ENCODE results near the gene RAB8B. TPM values are rescaled to one million over a fixed set of nuclear protein-coding genes. Genes with fewer than 3 reads are reported as not detected.

RAB8B gene
- total RNA-seq, 1 experiment from 2014 or later, result 27.2 TPM

DNA sequence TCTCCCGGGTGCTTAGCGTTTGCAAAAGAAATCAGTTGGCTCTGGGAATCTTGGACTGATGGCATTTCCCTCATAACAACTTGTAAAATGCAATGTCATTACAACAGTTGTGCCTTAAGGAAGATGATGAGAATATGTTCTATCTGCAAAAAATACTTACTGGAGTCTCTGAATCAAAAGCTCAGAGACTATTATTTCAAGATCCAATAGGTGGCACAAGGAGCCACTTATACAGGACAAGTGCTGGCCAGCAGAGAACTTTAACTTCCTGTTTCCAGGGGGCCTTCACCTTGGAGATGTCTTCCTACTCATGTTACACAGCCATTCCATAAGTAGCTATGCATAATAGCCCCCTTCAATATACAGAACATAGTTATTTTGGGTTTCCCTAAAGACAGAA is 23.2 kb upstream of the RAB8B start:
- Histone ChIP-seq H3K4me3 (ENCODE audit: insufficient read depth, low read depth, low read length) (no peak overlapping the region), H3K36me3 (replicated peaks; ENCODE audit: control insufficient read depth, insufficient read depth, low read length) (no peaks in the 10 kb centered on the region), H3K27me3 (ENCODE audit: control insufficient read depth, insufficient read depth, low read length) (no peaks in the 10 kb centered on the region)
- DNase-seq, result peak; percentile 32

DNA sequence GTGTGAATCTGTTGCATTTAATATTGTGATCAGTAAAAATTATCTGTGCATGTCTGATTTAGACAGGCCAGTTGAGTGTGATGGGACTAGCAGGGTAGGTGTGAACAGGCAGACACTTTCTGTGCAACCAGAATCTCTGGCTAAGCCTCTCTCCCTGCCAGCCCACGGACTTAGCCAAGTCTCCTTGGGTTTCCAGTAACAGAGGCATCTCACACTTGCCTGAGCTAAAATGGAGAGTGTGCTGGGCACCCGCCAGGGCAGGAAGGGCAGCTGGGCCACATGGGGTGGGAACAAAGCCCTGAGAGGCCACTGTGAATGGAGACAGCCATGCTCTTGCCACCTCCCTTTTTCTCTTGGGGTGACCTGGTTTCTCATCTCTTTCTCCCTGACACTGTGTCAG is 19.6 kb upstream of the RAB8B start:
- no peak for DNase-seq
- Histone ChIP-seq H3K27me3 (ENCODE audit: control insufficient read depth, insufficient read depth, low read length) (no peaks in the 10 kb centered on the region), H3K4me3 (ENCODE audit: insufficient read depth, low read depth, low read length) (no peak overlapping the region), H3K36me3 (replicated peaks; ENCODE audit: control insufficient read depth, insufficient read depth, low read length) (no peaks in the 10 kb centered on the region)

DNA sequence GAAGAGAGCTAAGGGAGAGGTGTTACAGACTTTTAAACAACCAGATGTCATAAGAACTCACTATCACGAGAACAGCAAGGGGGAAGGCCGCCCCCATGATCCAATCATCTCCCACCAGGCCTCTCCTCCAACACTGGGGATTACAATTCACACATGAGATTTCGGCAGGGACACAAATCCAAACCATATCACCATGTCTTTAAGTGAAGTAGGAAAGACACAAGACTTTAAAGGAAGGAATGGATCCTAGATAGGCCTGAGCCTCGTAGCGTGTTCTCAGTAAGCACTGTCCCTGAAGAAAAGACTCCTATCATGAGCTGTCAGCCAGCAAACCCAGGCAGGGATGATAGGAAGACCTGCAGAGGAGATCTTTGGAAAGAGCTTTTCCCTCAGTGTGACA is 17.0 kb upstream of the RAB8B start:
- Histone ChIP-seq H3K4me3 (ENCODE audit: insufficient read depth, low read depth, low read length) (no peak overlapping the region), H3K36me3 (replicated peaks; ENCODE audit: control insufficient read depth, insufficient read depth, low read length) (no peaks in the 10 kb centered on the region), H3K27me3 (ENCODE audit: control insufficient read depth, insufficient read depth, low read length) (no peaks in the 10 kb centered on the region)
- no peak for DNase-seq

DNA sequence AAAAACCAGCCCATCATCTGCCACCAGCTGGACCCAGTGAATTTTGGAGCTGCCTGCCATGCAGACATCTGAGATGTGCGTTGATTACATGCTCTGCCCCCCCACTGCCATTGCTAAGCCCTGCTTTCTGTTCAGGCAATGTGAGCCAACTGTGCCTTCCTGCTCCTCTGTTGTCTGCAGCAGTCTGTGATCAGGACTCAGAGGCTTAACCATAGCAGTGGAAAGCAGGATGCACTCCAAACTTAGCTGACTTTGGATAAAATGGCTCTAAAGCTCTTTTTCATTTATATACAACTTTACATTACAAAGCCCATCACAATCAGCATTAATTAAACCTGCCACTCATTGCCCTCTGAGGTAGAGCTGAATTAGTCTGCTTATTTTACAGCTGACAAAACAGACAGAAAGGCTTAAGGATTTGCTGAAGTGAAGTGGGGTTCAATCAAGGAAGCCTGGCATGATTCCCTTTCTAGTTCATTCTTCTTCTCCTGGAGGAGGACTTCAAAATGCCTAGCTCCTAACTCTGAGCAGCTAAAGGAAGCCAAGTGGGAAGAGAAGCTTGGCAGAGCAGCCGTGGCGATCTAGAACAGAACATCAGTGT is 16.5 kb upstream of the RAB8B start:
- no peak overlapping the region for H3K4me3 ChIP-seq (ENCODE audit: insufficient read depth, low read depth, low read length)
- H3K36me3 ChIP-seq (replicated peaks; ENCODE audit: control insufficient read depth, insufficient read depth, low read length), result no peaks in the 10 kb centered on the region
- peak; percentile 49 for DNase-seq
- H3K27me3 ChIP-seq (ENCODE audit: control insufficient read depth, insufficient read depth, low read length), result no peaks in the 10 kb centered on the region

DNA sequence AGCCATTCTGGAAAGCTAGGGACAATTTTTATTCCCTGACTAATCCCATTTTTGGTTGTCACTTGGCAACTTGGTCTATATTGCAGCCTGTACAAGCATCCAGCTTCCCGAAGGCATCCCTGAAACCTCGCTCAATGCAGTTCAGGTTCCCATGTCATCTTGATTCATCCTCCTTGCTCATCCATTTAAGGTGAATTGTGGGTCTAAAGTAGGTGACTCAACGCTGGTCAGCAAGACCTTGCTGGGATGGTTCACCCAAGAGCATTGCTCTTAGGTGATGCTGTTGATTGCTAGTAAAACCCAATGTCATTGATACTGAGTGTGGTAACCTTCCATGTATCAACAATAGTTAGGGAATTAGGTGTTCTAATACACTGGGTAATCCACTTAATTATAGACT is 13.1 kb upstream of the RAB8B start:
- Histone ChIP-seq H3K4me3 (ENCODE audit: insufficient read depth, low read depth, low read length) (no peak overlapping the region), H3K36me3 (replicated peaks; ENCODE audit: control insufficient read depth, insufficient read depth, low read length) (no peaks in the 10 kb centered on the region), H3K27me3 (ENCODE audit: control insufficient read depth, insufficient read depth, low read length) (no peaks in the 10 kb centered on the region)
- no peak for DNase-seq

DNA sequence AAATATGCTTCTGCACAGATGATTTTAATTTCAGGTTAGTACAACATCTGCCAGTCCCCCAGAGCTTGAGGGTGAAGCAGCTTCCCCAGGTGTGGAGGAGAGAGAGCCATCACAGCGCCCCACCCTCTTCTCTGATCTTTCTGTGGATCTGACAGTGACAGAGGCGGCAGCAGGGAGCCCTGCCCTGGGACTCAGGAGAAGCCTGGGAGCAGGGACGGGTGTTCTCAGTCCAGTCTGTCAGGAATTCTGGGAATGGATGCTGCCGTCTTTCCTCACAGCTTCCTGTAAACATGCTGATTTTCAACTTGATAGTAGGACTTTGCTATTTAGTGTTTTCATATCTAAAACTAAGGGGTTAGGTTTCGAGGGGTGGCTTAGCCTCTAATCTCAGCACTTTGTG is 11.4 kb upstream of the RAB8B start:
- no peaks in the 10 kb centered on the region for H3K27me3 ChIP-seq (ENCODE audit: control insufficient read depth, insufficient read depth, low read length)
- H3K36me3 ChIP-seq (replicated peaks; ENCODE audit: control insufficient read depth, insufficient read depth, low read length), result no peaks in the 10 kb centered on the region
- H3K4me3 ChIP-seq (ENCODE audit: insufficient read depth, low read depth, low read length), result no peak overlapping the region
- peak; percentile 49 for DNase-seq

DNA sequence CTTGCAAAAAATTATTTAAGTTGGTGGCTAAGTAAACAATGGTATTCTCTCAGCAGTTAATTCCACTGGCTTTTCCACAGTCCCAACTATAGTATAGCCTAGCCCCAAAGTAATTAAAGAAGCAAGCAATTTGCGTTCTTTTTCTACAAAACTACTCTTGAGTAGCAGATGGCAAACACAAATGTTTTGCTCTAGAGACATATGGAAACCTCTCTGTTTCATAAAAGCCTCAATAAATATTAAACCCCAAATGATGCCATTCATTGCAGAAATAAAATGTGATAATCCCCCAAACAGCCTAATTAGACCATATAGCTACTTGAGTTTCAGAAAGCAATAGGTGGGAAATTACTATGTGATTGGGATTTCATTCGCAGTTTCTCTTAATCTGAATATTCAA is 8.7 kb upstream of the RAB8B start:
- no peaks in the 10 kb centered on the region for H3K36me3 ChIP-seq (replicated peaks; ENCODE audit: control insufficient read depth, insufficient read depth, low read length)
- no peak overlapping the region for H3K4me3 ChIP-seq (ENCODE audit: insufficient read depth, low read depth, low read length)
- no peak for DNase-seq
- H3K27me3 ChIP-seq (ENCODE audit: control insufficient read depth, insufficient read depth, low read length), result no peaks in the 10 kb centered on the region

DNA sequence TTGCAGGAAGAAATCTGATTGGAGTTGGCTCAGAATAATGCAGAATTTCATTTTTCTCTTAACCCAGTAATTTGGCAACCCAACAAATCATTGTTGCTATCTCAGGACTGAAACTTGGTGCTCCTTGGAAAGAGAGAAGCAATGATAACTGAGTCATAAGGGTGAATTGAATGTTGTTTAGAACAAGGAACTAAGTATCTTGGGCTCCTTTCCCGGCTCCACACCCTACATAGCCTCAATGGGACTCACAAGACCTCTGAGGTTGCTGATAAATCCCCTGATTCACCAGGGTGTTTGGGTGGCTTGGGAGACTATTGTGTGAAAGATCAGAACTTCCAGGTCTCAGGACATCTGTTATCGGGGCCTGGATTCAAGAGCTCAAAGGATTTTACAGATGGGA is 7.8 kb upstream of the RAB8B start:
- no peaks in the 10 kb centered on the region for H3K36me3 ChIP-seq (replicated peaks; ENCODE audit: control insufficient read depth, insufficient read depth, low read length)
- no peak for DNase-seq
- H3K4me3 ChIP-seq (ENCODE audit: insufficient read depth, low read depth, low read length), result no peak overlapping the region
- H3K27me3 ChIP-seq (ENCODE audit: control insufficient read depth, insufficient read depth, low read length), result no peaks in the 10 kb centered on the region

DNA sequence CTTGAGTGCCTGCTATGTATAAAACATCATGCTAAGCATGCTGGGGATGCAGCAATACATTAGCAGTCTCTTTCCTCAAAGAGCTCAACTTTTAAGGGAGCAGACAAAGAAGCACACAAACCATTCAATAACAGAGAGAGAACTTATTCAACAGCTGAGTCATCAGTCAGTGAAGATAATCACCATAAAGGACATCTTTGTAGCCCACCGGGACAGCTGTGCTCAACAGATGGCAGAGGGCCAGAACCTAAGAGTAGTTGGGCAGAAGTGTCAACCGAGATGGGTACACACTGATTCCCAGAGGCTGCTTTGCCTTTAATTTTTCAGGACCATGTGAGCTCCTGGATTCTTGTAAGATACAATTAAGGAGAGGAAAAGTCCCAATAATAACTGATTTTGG is 4.2 kb upstream of the RAB8B start:
- no peak for DNase-seq
- Histone ChIP-seq H3K36me3 (replicated peaks; ENCODE audit: control insufficient read depth, insufficient read depth, low read length) (no peaks in the 10 kb centered on the region), H3K27me3 (ENCODE audit: control insufficient read depth, insufficient read depth, low read length) (no peaks in the 10 kb centered on the region), H3K4me3 (ENCODE audit: insufficient read depth, low read depth, low read length) (no peak overlapping the region)

DNA sequence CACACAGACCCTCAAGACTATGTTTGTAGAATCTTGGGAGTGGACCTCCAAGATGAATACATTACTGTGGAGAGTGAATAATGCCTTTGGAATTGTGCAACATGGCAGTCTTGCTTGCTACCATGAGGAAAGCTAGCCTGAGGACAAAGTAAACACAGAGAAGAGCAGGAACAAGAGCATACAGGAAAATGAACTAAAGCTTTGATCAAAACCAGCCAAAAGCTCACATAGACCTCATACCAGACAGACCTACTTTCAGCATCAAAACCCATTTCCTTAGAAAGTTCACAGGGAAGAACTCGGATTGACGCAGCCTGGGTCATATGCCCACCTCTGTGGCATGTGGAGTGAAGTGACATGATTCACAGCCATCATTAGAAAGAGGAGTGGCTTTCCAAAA is 3.3 kb upstream of the RAB8B start:
- Histone ChIP-seq H3K27me3 (ENCODE audit: control insufficient read depth, insufficient read depth, low read length) (no peaks in the 10 kb centered on the region), H3K4me3 (ENCODE audit: insufficient read depth, low read depth, low read length) (no peak overlapping the region), H3K36me3 (replicated peaks; ENCODE audit: control insufficient read depth, insufficient read depth, low read length) (no peaks in the 10 kb centered on the region)
- DNase-seq, result no peak

DNA sequence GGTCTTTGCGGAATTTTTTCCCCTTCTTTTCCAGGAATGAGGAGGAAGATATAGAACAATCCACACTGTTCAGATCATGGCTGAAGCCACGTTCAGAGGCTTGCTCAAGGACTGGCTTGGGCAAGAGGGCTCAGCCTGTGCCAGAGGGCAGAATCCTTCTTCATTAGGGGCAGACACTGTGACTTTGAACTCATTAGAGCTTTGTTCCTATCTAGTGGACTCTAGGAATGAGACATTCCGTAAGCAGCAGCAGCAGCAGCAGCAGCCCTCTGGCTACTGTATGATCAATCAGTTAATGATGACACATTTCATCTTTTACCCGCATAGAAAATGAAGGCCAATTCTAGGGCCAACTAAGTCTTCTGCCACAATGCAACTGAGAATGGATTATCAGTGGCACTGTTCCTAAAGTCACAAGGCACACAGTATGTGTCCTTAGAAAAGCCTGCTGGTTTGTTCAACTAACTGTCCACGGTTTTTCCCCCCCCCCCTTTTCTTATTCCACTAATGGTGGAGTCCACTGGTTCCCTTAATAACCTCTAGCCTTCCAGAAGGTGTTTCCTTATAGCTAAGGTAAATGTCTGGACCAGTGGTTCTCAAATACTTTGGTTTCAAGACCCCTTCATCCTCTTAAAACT is 1.7 kb upstream of the RAB8B start:
- H3K36me3 ChIP-seq (replicated peaks; ENCODE audit: control insufficient read depth, insufficient read depth, low read length), result no peaks in the 10 kb centered on the region
- no peaks in the 10 kb centered on the region for H3K27me3 ChIP-seq (ENCODE audit: control insufficient read depth, insufficient read depth, low read length)
- H3K4me3 ChIP-seq (ENCODE audit: insufficient read depth, low read depth, low read length), result no peak overlapping the region
- DNase-seq, result no peak

DNA sequence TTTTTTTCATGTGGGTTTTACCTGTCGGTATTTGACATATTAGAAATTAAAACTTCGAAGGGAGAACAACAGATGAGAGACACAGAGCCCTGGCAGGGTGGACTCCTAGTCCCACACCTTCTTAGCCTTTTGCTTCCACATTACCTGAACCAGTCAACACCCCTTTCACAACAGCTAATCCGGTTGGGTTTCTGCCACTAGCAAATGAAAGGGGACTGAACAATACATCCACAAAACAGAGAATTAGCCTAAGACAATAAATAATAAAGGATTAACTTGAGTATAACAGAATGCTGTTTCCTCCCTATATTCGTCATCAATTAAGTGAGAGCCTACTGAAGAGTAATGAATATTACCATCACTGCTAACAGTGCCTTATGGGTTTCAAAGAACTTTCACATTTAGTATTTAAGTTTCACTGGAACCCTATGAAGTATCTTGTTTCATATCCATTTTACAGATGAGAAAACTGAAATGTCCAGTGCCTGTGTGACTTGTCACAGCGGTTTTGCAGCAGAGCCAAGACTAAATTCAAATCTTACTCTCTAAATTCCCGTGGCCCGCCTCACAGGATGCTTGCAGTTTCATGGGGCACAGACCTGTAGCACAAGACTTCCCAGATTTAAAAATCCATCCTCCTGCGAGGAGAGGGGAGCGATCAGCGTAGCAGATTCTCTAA is 1.0 kb upstream of the RAB8B start:
- peak overlapping the region; percentile 60 for H3K4me3 ChIP-seq (ENCODE audit: insufficient read depth, low read depth, low read length)
- DNase-seq, result peak; percentile 39
- H3K36me3 ChIP-seq (replicated peaks; ENCODE audit: control insufficient read depth, insufficient read depth, low read length), result no peaks in the 10 kb centered on the region
- H3K27me3 ChIP-seq (ENCODE audit: control insufficient read depth, insufficient read depth, low read length), result no peaks in the 10 kb centered on the region

DNA sequence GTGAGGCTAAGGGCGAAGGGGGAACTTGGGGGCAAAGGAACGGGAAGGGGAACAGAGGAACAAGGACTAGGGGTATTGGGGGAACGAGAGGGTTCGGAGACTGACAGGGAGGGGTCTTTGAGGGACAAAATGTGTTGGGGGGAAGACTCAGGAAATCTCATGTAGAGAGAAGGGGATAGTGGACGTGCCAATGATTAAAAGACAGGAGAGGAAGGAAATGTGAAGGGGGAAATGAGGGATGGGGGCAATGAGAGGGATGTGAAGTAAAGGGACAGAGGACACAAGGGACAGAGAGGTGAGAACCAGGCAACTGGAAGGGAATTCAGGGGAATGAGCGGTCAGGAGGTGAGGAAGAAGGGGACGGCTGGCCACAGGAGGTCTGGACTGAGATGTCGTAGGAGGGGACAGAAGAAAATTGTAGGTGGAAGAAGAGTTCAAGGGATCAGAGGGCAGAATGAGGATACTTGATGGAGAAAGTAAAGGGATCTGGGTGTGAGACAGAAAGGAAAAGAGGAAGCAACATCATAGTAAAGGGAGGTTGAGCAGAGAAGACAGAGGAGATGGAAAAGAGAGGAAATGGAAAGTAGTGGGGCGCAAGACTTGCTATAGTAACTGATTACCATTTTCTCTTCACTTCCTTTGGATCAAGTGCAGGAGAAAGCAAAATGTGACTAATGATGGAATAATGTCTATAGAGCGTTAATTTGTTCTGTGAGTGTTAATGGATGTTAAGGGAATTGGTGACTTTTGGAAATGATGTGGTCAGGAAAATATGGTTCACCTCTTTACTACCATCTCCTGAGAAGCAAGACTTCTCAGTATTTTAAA is 749 bp downstream of the RAB8B start:
- Histone ChIP-seq H3K36me3 (replicated peaks; ENCODE audit: control insufficient read depth, insufficient read depth, low read length) (no peaks in the 10 kb centered on the region), H3K27me3 (ENCODE audit: control insufficient read depth, insufficient read depth, low read length) (no peaks in the 10 kb centered on the region), H3K4me3 (ENCODE audit: insufficient read depth, low read depth, low read length) (peak overlapping the region; percentile 72)
- DNase-seq, result peak; percentile 44

DNA sequence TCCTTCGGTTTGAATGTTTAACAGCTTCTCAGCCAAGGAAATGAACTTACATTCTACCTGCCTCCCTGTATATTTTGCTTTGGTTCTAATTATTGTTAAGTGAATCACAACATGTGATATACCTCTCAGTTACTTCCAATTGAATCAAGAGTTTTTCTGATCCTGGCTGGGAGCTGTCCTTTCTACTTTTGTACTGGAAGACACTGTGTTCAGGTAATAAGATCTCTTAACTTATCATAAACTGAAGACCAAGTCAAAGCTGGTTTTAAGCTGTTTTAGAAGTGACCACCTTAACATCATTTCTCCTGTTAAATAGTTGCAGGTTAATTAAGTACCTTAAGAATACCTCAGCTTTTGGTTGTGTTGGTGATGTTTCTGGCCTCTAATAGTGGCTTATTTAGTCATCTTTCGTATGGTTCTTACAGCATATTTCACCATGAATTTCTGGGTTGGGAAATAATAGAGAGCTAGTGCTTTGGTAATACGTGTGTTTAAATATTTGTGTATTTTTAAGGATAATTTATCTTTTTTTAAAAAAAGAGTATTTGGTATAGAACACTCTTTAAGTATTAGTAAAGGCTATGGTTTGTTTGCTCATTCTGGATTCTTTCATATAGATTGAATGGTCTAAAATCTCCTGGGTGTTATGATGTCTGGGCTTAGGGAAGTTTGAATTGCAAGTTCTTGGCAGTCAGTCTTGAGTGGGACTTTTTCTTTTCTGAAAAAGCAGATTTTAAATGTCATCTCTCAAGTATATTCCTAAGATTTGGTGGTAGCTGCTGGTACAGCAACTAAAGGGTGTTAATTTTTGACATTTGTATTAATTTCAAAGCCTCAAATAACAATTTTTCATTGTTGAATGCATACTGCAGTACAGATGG is 1.6 kb downstream of the RAB8B start:
- Histone ChIP-seq H3K4me3 (ENCODE audit: insufficient read depth, low read depth, low read length) (no peak overlapping the region), H3K27me3 (ENCODE audit: control insufficient read depth, insufficient read depth, low read length) (no peaks in the 10 kb centered on the region), H3K36me3 (replicated peaks; ENCODE audit: control insufficient read depth, insufficient read depth, low read length) (no peaks in the 10 kb centered on the region)
- no peak for DNase-seq
